RWPE1 (cell line): Measurements from ENCODE around the gene PEAK1.

Source experiments
- CTCF ChIA-PET: fragments of 350-600 bp; sonication (Branson Sonifier 250); formaldehyde crosslinking; extraction: SDS; loops from one replicate; lab custom pipeline; 2021; lab: Yijun Ruan, JAX
- POLR2A ChIA-PET: fragments of 400-600 bp; formaldehyde crosslinking; extraction: SDS; loops from one replicate; lab custom pipeline; 2020; ENCODE audit warnings: antibody characterized with exemption; ENCODE audit not compliant: low non-redundant PET; lab: Yijun Ruan, JAX
- DNase-seq: peaks from one replicate; pipeline ENCODE4 v3.0.0; 2012; ENCODE audit warnings: low spot score
- H3K27ac ChIP-seq: fragments of 450-650 bp; 2 replicates; pipeline ENCODE4 v1.5.1; 2017
- CTCF ChIP-seq: fragments of 450-650 bp; conservative IDR thresholded peaks from 2 replicates; pipeline ENCODE4 v1.5.1; 2017; ENCODE audit warnings: low read depth, mild to moderate bottlenecking

PEAK1 gene

GRCh38 chr15:77348511-77348910, 71.4 kb downstream of the PEAK1 start:
- ChIA-PET POLR2A (no interaction called here), CTCF (interaction anchor here (0.6 kb wide), 1 partner anchor 466 kb away, joined by 3 read pairs; no protein-coding TSS in a partner anchor)
- H3K27ac ChIP-seq: no peak overlapping the region
- TF ChIP-seq CTCF: no peak
- DNase-seq: no peak

- ChIA-PET POLR2A (no interaction called here), CTCF (no interaction called here)
- no peak for DNase-seq
- no peak overlapping the region for H3K27ac ChIP-seq
- TF ChIP-seq CTCF: no peak
These were observed 72.7 kb downstream of the PEAK1 start for GRCh38 chr15:77347197-77347596.

DNA sequence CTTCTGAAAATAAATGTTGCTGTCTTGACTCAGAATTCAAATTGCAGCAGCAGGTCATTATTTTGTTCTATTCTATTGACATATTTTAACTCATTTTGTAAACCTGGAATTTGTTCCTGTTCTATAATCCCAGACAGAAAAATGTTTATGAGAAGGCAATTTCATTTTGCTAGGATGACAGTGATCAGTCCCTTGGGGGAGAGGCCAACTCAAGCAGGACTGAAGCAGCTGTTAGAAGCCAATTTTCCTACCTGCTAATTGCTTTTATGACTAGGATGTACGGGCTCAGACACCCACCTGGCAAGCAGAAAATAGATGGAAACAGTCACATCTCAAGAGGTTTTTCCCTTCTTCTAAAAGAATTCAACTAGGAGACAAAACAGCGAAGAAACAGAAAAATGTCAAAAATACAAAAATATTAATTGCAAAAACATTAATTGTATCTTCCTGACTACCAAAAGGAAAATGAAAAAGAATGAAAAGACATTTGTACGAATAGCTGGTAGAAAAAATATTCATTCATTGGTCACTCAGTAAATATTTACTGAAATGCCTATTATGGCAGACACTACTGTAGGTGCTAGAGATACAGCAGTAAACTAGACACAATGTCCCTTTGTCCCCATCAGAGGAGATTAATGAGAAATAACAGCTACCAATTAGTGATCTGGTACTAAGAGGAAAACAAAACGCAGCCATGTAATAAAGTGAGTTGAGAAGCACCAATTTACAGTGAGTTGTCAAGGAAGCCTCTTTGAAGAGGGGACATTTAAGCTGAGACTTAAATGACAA, 73.5 kb downstream of the PEAK1 start:
- no peak overlapping the region for H3K27ac ChIP-seq
- no peak for DNase-seq
- TF ChIP-seq CTCF: no peak
- ChIA-PET CTCF (interaction anchor here (0.6 to 0.8 kb wide), 2 partner anchors 173 to 197 kb away, joined by 3 read pairs; no protein-coding TSS in a partner anchor), POLR2A (no interaction called here)

DNA sequence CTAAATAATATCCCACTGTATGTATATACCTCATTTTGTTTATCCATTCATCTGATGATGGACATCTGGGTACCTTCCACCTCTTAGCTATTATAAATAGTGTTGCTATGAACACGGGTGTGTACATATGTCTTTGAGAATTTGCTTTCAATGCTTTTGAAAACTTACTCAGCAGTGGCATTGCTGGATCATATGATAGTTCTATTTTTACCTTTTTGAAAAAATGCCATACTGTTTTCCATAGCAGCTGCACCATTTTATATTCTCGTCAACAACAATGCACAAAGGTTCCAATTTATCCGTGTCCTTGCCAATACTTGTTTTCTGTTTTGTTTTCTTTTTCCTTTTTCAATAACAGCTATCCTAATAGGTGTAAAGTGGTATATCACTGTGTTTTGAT, 77.1 kb downstream of the PEAK1 start:
- no peak for TF ChIP-seq CTCF
- POLR2A ChIA-PET: no interaction called here
- CTCF ChIA-PET: no interaction called here
- H3K27ac ChIP-seq: no peak overlapping the region
- DNase-seq: no peak

GRCh38 chr15:77340245-77340644, 79.7 kb downstream of the PEAK1 start:
- DNase-seq: no peak
- no peak for TF ChIP-seq CTCF
- CTCF ChIA-PET: interaction anchor here (0.7 kb wide), 1 partner anchor 25 kb away, joined by 3 read pairs; no protein-coding TSS in a partner anchor
- H3K27ac ChIP-seq: no peak overlapping the region
- POLR2A ChIA-PET: no interaction called here

DNA sequence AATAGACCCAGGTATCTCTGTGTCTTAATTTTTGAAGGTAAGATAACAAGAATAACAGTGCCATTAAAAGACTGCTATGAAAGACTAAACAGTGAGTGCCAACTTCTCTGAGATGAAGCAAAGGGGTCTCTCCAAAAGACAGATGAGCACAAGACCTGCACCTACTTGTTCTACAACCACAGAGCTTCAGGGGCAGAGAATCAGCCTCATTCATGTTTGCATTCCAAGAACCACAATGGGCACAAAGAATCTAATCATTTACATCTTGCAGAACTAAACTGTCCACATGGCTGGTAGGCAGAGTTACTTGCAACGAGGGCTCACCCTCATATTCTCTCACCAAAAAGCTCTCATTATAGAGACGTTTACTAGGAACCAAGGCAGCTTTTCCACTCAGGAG, 83.9 kb downstream of the PEAK1 start:
- CTCF ChIA-PET: interaction anchor here (0.6 kb wide), 1 partner anchor 10 kb away, joined by 3 read pairs; no protein-coding TSS in a partner anchor
- POLR2A ChIA-PET: no interaction called here
- no peak for TF ChIP-seq CTCF

More for the DNA sequence above, 83.9 kb downstream of the PEAK1 start:
- H3K27ac ChIP-seq: no peak overlapping the region
- no peak for DNase-seq
